ENCODE results near the gene ZNF865.
"Not testable (repeated sequence)": the region's sequence is repeated elsewhere in the genome, so short reads cannot be mapped to it uniquely, and the experiment has no call there.

Gene ZNF865

GRCh38 chr19:55581145-55581822, 24.2 kb upstream of the ZNF865 start:
- DNase-seq: peak in 2 of 3 donors; percentile 38 to 46
- WGBS (ENCODE audit: insufficient coverage): 46% methylated on average over 10 of the region's 12 CpGs
- H3K27me3 ChIP-seq (replicated peaks in 2 of 5; ENCODE audit: control insufficient read depth in 4 of 5, insufficient read depth in 5 of 5, low read length in 4 of 5): no peaks in the 10 kb centered on the region
- H3K4me1 ChIP-seq (ENCODE audit: control extremely low read depth in 1 of 4, control insufficient read depth in 4 of 4, insufficient read depth in 4 of 4, low read length in 3 of 4): peaks cover 0 to 23% (median 20%) of the 10 kb centered on the region in 4 experiments
- ChIA-PET CTCF (interaction anchor here (0.9 to 1.7 kb wide), 3 partner anchors 9 to 25 kb away, joined by 3 to 7 read pairs (median 4); partner anchors contain the start of gene ZNF865), POLR2A (interaction anchor here (0.6 kb wide), 1 partner anchor 10 kb away, joined by 7 read pairs; no protein-coding TSS in a partner anchor)
- H3K9me3 ChIP-seq (ENCODE audit: control extremely low read depth in 1 of 5, control insufficient read depth in 4 of 5, insufficient read depth in 2 of 5, low read depth in 1 of 5, low read length in 4 of 5): no peaks in the 10 kb centered on the region
- H3K27ac ChIP-seq (ENCODE audit: insufficient read depth in 1 of 2, low read depth in 1 of 2, low read length in 2 of 2, poor library complexity in 1 of 2, severe bottlenecking in 2 of 2): peak overlapping the region in 1 of 2 experiments; percentile 80
- peaks cover 0 to 18% (median 10%) of the 10 kb centered on the region in 4 experiments for H3K36me3 ChIP-seq (ENCODE audit: control insufficient read depth in 4 of 4, insufficient read depth in 4 of 4, low read length in 3 of 4)
- H3K4me3 ChIP-seq (ENCODE audit: control insufficient read depth in 1 of 7, extremely low read depth in 1 of 7, insufficient read depth in 4 of 7, low read depth in 2 of 7, low read length in 6 of 7): peak overlapping the region; percentile 50 to 91 (median 78)

GRCh38 chr19:55581823-55582223, 23.6 kb upstream of the ZNF865 start:
- CTCF ChIA-PET: interaction anchor here (0.9 to 1.7 kb wide), 3 partner anchors 10 to 24 kb away, joined by 3 to 7 read pairs (median 4); partner anchors contain the start of gene ZNF865

DNA sequence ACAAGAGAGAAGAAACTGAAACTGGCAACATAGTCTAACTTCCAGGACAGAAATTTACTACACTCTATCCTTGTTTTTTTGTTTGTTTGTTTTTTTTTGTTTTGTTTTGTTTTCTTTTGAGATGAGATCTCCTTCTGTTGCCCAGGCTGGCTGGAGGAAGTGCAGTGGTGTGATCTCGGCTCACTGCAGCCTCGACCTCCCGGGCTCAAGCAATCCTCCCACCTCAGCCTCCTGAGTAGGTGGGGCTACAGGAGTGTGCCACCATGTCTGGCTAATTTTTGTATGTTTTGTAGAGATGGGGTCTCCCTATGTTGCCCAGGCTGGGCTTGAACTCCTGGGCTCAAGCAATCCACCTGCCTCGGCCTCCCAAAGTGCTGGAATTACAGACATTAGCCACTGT, 23.2 kb upstream of the ZNF865 start:
- Histone ChIP-seq H3K36me3 (ENCODE audit: control insufficient read depth in 4 of 4, insufficient read depth in 4 of 4, low read length in 3 of 4) (peaks cover 0 to 12% (median 7%) of the 10 kb centered on the region in 4 experiments), H3K4me1 (ENCODE audit: control extremely low read depth in 1 of 4, control insufficient read depth in 4 of 4, insufficient read depth in 4 of 4, low read length in 3 of 4) (peaks cover 0 to 32% (median 29%) of the 10 kb centered on the region in 4 experiments)
- H3K27ac ChIP-seq (ENCODE audit: insufficient read depth in 1 of 2, low read depth in 1 of 2, low read length in 2 of 2, poor library complexity in 1 of 2, severe bottlenecking in 2 of 2); H3K9me3 ChIP-seq (ENCODE audit: control extremely low read depth in 1 of 5, control insufficient read depth in 4 of 5, insufficient read depth in 2 of 5, low read depth in 1 of 5, low read length in 4 of 5); CTCF ChIA-PET; POLR2A ChIA-PET; H3K27me3 ChIP-seq (replicated peaks in 2 of 5; ENCODE audit: control insufficient read depth in 4 of 5, insufficient read depth in 5 of 5, low read length in 4 of 5); H3K4me3 ChIP-seq (ENCODE audit: control insufficient read depth in 1 of 7, extremely low read depth in 1 of 7, insufficient read depth in 4 of 7, low read depth in 2 of 7, low read length in 6 of 7); DNase-seq: not testable (repeated sequence)
- 86% methylated on average over 1 of the region's 4 CpGs for WGBS (ENCODE audit: insufficient coverage)

More at GRCh38 chr19:55581823-55582223, 23.6 kb upstream of the ZNF865 start:
- POLR2A ChIA-PET: interaction anchor here (0.6 kb wide), 1 partner anchor 10 kb away, joined by 7 read pairs; no protein-coding TSS in a partner anchor
- DNase-seq: no peak
- peaks cover 0 to 28% (median 25%) of the 10 kb centered on the region in 4 experiments for H3K4me1 ChIP-seq (ENCODE audit: control extremely low read depth in 1 of 4, control insufficient read depth in 4 of 4, insufficient read depth in 4 of 4, low read length in 3 of 4)
- 73% methylated on average over 4 of the region's 6 CpGs for WGBS (ENCODE audit: insufficient coverage)
- no peaks in the 10 kb centered on the region for H3K27me3 ChIP-seq (replicated peaks in 2 of 5; ENCODE audit: control insufficient read depth in 4 of 5, insufficient read depth in 5 of 5, low read length in 4 of 5)
- peak overlapping the region in 1 of 7 experiments; percentile 91 for H3K4me3 ChIP-seq (ENCODE audit: control insufficient read depth in 1 of 7, extremely low read depth in 1 of 7, insufficient read depth in 4 of 7, low read depth in 2 of 7, low read length in 6 of 7)
- no peaks in the 10 kb centered on the region for H3K9me3 ChIP-seq (ENCODE audit: control extremely low read depth in 1 of 5, control insufficient read depth in 4 of 5, insufficient read depth in 2 of 5, low read depth in 1 of 5, low read length in 4 of 5)
- no peak overlapping the region for H3K27ac ChIP-seq (ENCODE audit: insufficient read depth in 1 of 2, low read depth in 1 of 2, low read length in 2 of 2, poor library complexity in 1 of 2, severe bottlenecking in 2 of 2)
- H3K36me3 ChIP-seq (ENCODE audit: control insufficient read depth in 4 of 4, insufficient read depth in 4 of 4, low read length in 3 of 4): peaks cover 0 to 16% (median 9%) of the 10 kb centered on the region in 4 experiments

- no CpG with 5 or more reads among the region's 8 CpGs for WGBS (ENCODE audit: insufficient coverage)
- ChIA-PET CTCF (interaction anchor here (0.7 to 1.4 kb wide), 2 partner anchors 9 to 53 kb away, joined by 3 read pairs; no protein-coding TSS in a partner anchor), POLR2A (interaction anchor here (0.6 kb wide), 1 partner anchor 346 kb away, joined by 4 read pairs; no protein-coding TSS in a partner anchor)
- H3K27me3 ChIP-seq (replicated peaks in 2 of 5; ENCODE audit: control insufficient read depth in 4 of 5, insufficient read depth in 5 of 5, low read length in 4 of 5); H3K9me3 ChIP-seq (ENCODE audit: control extremely low read depth in 1 of 5, control insufficient read depth in 4 of 5, insufficient read depth in 2 of 5, low read depth in 1 of 5, low read length in 4 of 5); DNase-seq; H3K4me3 ChIP-seq (ENCODE audit: control insufficient read depth in 1 of 7, extremely low read depth in 1 of 7, insufficient read depth in 4 of 7, low read depth in 2 of 7, low read length in 6 of 7); H3K36me3 ChIP-seq (ENCODE audit: control insufficient read depth in 4 of 4, insufficient read depth in 4 of 4, low read length in 3 of 4); H3K27ac ChIP-seq (ENCODE audit: insufficient read depth in 1 of 2, low read depth in 1 of 2, low read length in 2 of 2, poor library complexity in 1 of 2, severe bottlenecking in 2 of 2): not testable (repeated sequence)
- peaks cover 0 to 41% (median 34%) of the 10 kb centered on the region in 4 experiments for H3K4me1 ChIP-seq (ENCODE audit: control extremely low read depth in 1 of 4, control insufficient read depth in 4 of 4, insufficient read depth in 4 of 4, low read length in 3 of 4)
Measured at GRCh38 chr19:55583897-55584296, 21.6 kb upstream of the ZNF865 start.

DNA sequence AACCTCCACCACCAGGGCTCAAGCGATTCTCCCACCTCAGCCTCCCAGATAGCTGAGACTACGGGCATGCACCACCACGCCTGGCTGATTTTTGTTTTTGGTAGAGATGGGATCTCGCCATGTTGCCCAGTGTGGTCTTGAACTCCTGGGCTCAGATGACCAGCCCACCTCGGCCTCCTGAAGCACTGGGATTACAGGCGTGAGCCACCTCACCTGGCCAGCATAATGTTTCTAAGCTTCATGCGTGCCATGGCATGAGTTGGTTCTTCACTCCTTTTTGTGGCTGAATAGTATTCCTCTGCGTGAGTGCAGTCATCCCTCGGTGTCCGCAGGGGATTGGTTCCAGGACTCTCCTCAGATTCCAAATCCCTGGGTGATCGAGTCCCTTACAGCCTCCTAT, 20.6 kb upstream of the ZNF865 start:
- no peak overlapping the region for H3K27ac ChIP-seq (ENCODE audit: insufficient read depth in 1 of 2, low read depth in 1 of 2, low read length in 2 of 2, poor library complexity in 1 of 2, severe bottlenecking in 2 of 2)
- POLR2A ChIA-PET: interaction anchor here (2.2 kb wide), 1 partner anchor 14 kb away, joined by 10 read pairs; the partner anchor contains the start of gene FIZ1
- H3K4me1 ChIP-seq (ENCODE audit: control extremely low read depth in 1 of 4, control insufficient read depth in 4 of 4, insufficient read depth in 4 of 4, low read length in 3 of 4): peaks cover 0 to 37% (median 30%) of the 10 kb centered on the region in 4 experiments
- no peak overlapping the region for H3K4me3 ChIP-seq (ENCODE audit: control insufficient read depth in 1 of 7, extremely low read depth in 1 of 7, insufficient read depth in 4 of 7, low read depth in 2 of 7, low read length in 6 of 7)
- CTCF ChIA-PET: interaction anchor here (0.5 kb wide), 1 partner anchor 36 kb away, joined by 3 read pairs; no protein-coding TSS in a partner anchor
- 81% methylated on average over 9 of the region's 11 CpGs for WGBS (ENCODE audit: insufficient coverage)
- no peaks in the 10 kb centered on the region for H3K9me3 ChIP-seq (ENCODE audit: control extremely low read depth in 1 of 5, control insufficient read depth in 4 of 5, insufficient read depth in 2 of 5, low read depth in 1 of 5, low read length in 4 of 5)
- H3K36me3 ChIP-seq (ENCODE audit: control insufficient read depth in 4 of 4, insufficient read depth in 4 of 4, low read length in 3 of 4): no peaks in the 10 kb centered on the region
- no peak for DNase-seq
- no peaks in the 10 kb centered on the region for H3K27me3 ChIP-seq (replicated peaks in 2 of 5; ENCODE audit: control insufficient read depth in 4 of 5, insufficient read depth in 5 of 5, low read length in 4 of 5)

GRCh38 chr19:55585658-55586339, 19.6 kb upstream of the ZNF865 start:
- POLR2A ChIA-PET: interaction anchor here (0.6 to 2.2 kb wide), 3 partner anchors 9 to 146 kb away, joined by 3 to 10 read pairs (median 4); partner anchors contain the start of gene FIZ1
- peak; percentile 61 to 67 (median 63) for DNase-seq
- H3K27ac ChIP-seq (ENCODE audit: insufficient read depth in 1 of 2, low read depth in 1 of 2, low read length in 2 of 2, poor library complexity in 1 of 2, severe bottlenecking in 2 of 2): no peak overlapping the region
- H3K4me3 ChIP-seq (ENCODE audit: control insufficient read depth in 1 of 7, extremely low read depth in 1 of 7, insufficient read depth in 4 of 7, low read depth in 2 of 7, low read length in 6 of 7): peak overlapping the region in 6 of 7 experiments; percentile 39 to 76 (median 60)
- no peaks in the 10 kb centered on the region for H3K9me3 ChIP-seq (ENCODE audit: control extremely low read depth in 1 of 5, control insufficient read depth in 4 of 5, insufficient read depth in 2 of 5, low read depth in 1 of 5, low read length in 4 of 5)
- no peaks in the 10 kb centered on the region for H3K27me3 ChIP-seq (replicated peaks in 2 of 5; ENCODE audit: control insufficient read depth in 4 of 5, insufficient read depth in 5 of 5, low read length in 4 of 5)
- H3K36me3 ChIP-seq (ENCODE audit: control insufficient read depth in 4 of 4, insufficient read depth in 4 of 4, low read length in 3 of 4): no peaks in the 10 kb centered on the region
- under 1% methylated on average over 34 of the region's 36 CpGs for WGBS (ENCODE audit: insufficient coverage)
- CTCF ChIA-PET: interaction anchor here (2.1 kb wide), 1 partner anchor 69 kb away, joined by 6 read pairs; no protein-coding TSS in a partner anchor
- peaks cover 0 to 35% (median 27%) of the 10 kb centered on the region in 4 experiments for H3K4me1 ChIP-seq (ENCODE audit: control extremely low read depth in 1 of 4, control insufficient read depth in 4 of 4, insufficient read depth in 4 of 4, low read length in 3 of 4)
